Small intestine (tissue), 7 donors: ENCODE results near the gene CDKAL1. TPM values are rescaled to one million over a fixed set of nuclear protein-coding genes. Genes with fewer than 3 reads are reported as not detected.
"Not testable (repeated sequence)": the region's sequence is repeated elsewhere in the genome, so short reads cannot be mapped to it uniquely, and the experiment has no call there.

ENCODE experiments used
- DNase-seq, 2 donors: peaks; one replicate each; pipeline versions ENCODE4 v3.0.0 to v3.0.0-alpha.2; 2013
- FAIRE-seq: peaks from 2 replicates; lab custom pipeline; 2012; peaks lifted over from hg19 to GRCh38; lab: Jason Lieb, UNC
- H3K27ac ChIP-seq, 3 donors: one replicate each; pipeline ENCODE4 v1.5.1; 2013; ENCODE audit warnings: low read length in 2 of 3, mild to moderate bottlenecking in 2 of 3, control low read depth in 1 of 3, inconsistent platforms in 1 of 3, low read depth in 1 of 3, moderate library complexity in 1 of 3
- H3K27me3 ChIP-seq, 3 donors: one replicate each; pipeline ENCODE4 v1.6.1; 2013; ENCODE audit warnings: low read length in 3 of 3, inconsistent platforms in 1 of 3; ENCODE audit not compliant: control insufficient read depth in 3 of 3, insufficient read depth in 3 of 3
- H3K36me3 ChIP-seq, 3 donors: one replicate each; pipeline ENCODE4 v1.6.1; 2013; ENCODE audit warnings: low read length in 3 of 3, inconsistent platforms in 1 of 3, low read depth in 1 of 3, mild to moderate bottlenecking in 1 of 3, moderate library complexity in 1 of 3; ENCODE audit not compliant: control insufficient read depth in 3 of 3, insufficient read depth in 2 of 3
- H3K4me1 ChIP-seq, 3 donors: one replicate each; pipeline ENCODE4 v1.6.1; 2013; ENCODE audit warnings: low read length in 2 of 3, inconsistent platforms in 1 of 3, low read depth in 1 of 3, mild to moderate bottlenecking in 1 of 3, moderate library complexity in 1 of 3; ENCODE audit not compliant: control insufficient read depth in 3 of 3, insufficient read depth in 2 of 3
- H3K4me3 ChIP-seq, 3 donors: one replicate each; pipeline ENCODE4 v1.5.1; 2013; ENCODE audit warnings: low read length in 3 of 3, control low read depth in 1 of 3, inconsistent platforms in 1 of 3, low read depth in 1 of 3, mild to moderate bottlenecking in 1 of 3, moderate library complexity in 1 of 3
- H3K9me3 ChIP-seq, 2 donors: one replicate each; pipeline ENCODE4 v1.6.1; 2013; ENCODE audit warnings: low read depth in 1 of 2, low read length in 1 of 2; ENCODE audit not compliant: control insufficient read depth in 2 of 2, insufficient read depth in 1 of 2
- WGBS, 3 donors: extraction: QIAGEN DNeasy Blood & Tissue Kit; methylation state at CpG; one replicate each; pipeline ENCODE4 v1.1.7; 2013; 5-methylcytosine and 5-hydroxymethylcytosine counted together
- polyA plus RNA-seq, 4 donors: library from polyadenylated mRNA; stranded (reverse) in 3 of 4; unstranded in 1 of 4; fragments of 200-250 nt in 3 of 4; fragments of 120-200 nt in 1 of 4; gene quantifications; one replicate each; pipeline versions ENCODE4 v1.2.1 to v1.2.3, GENCODE V29; 2013
- donor health status: healthy with polysubstance abuse.
- donor health status: control.
- donor health status: control.
- donor health status: Bipolar disorder and iron deficiency.
- donor health status: healthy.

CDKAL1 gene
- polyA plus RNA-seq, 4 donors: 2.4 to 10.5 (median 4.1) TPM

DNA sequence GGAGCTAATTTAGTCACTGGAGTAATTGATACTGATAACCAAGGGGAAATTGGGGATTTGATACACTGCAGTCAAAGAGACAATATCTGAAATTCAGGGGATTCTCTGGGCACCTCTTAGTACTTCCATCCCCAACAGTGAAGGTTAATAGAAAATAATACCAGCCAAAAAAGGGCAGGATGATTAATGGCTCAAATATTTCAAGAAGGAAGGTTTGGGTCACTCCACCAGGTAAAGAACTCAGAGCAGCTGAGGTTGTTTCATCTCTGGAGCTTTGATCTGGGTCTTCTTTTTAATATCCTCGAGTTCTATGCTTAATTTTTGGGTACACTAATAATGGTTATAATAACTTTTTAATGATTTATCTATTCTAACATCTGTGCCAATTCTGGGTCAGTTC, 70.8 kb downstream of the CDKAL1 start:
- FAIRE-seq: no peak
- Histone ChIP-seq H3K27me3 (no peaks in the 10 kb centered on the region), H3K4me3 (no peak overlapping the region), H3K27ac (no peak overlapping the region), H3K4me1 (no peaks in the 10 kb centered on the region), H3K9me3 (no peaks in the 10 kb centered on the region), H3K36me3 (no peaks in the 10 kb centered on the region)
- DNase-seq: no peak
- WGBS, 3 donors: 69 to 88% (median 73%) methylated on average over 1 of the region's 1 CpG

DNA sequence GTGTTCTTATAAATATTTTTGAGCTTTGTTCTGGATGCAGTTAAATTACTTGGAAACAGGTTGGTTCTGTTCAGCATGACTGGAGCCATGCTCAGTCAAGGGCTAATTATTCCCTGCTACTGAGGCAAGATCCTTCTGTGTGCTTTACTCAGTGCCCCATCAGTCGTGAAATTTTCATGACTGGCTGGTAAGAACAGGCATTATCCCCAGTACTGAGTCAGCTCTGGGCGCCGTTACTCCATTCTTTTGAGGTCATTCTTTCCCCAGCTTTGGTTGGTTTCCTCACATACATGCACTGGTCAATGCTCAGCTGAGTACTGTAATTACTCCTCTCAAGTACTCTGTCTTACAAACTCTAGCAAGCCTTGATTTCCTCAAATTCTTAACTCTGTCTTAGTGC, 71.3 kb downstream of the CDKAL1 start:
- DNase-seq: no peak
- H3K36me3 ChIP-seq: no peaks in the 10 kb centered on the region
- WGBS, 3 donors: 62 to 100% (median 91%) methylated on average over 3 of the region's 3 CpGs
- H3K9me3 ChIP-seq: no peaks in the 10 kb centered on the region
- FAIRE-seq: no peak
- no peaks in the 10 kb centered on the region for H3K27me3 ChIP-seq
- H3K4me1 ChIP-seq: no peaks in the 10 kb centered on the region
- H3K4me3 ChIP-seq: no peak overlapping the region
- no peak overlapping the region for H3K27ac ChIP-seq

DNA sequence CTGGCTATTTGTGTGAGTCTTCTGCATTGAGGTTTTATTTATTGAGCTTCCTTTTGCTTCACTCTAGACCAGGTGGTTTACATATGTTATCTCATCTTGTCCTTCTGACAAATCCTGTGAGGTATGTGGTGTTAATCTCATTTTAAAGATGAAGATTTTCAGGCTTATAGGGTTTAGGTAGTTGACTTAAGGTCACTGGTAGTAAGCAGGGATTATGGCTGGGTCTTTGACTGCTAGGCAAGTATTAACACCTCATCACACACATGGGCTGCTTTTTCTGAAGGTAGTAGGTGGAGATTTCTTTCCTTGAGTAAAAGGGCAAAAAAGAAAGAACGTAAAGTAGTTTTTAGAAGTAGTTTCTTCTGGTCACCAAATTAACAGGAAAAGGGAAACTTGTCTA, 72.6 kb downstream of the CDKAL1 start:
- H3K4me3 ChIP-seq: no peak overlapping the region
- DNase-seq (no peak), FAIRE-seq (no peak)
- no peaks in the 10 kb centered on the region for H3K9me3 ChIP-seq
- no peaks in the 10 kb centered on the region for H3K36me3 ChIP-seq
- 84 to 100% (median 100%) methylated on average over 1 of the region's 1 CpG for WGBS, 3 donors
- no peaks in the 10 kb centered on the region for H3K4me1 ChIP-seq
- no peaks in the 10 kb centered on the region for H3K27me3 ChIP-seq
- no peak overlapping the region for H3K27ac ChIP-seq

DNA sequence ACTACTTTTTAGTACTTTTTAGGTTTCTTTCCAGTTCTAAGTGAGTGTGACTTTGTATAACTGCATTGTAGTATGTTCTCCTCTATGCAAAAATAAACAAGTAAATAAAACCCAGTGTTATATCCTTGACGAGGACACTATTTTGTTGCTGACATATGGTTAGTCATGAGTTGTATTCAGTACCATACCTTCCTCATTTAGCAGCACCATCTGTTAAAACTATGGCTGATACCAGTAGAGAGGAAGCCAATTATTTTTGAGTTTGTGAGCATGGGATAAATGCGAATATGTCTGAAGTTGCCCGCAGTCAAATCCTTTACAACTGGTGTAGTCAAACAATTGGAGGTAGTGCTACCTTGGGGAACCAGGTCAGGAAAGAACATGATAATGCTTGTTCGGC, 74.1 kb downstream of the CDKAL1 start:
- WGBS, 3 donors: 33 to 67% (median 54%) methylated on average over 4 of the region's 4 CpGs
- no peaks in the 10 kb centered on the region for H3K9me3 ChIP-seq
- H3K27me3 ChIP-seq: no peaks in the 10 kb centered on the region
- H3K4me3 ChIP-seq: no peak overlapping the region
- H3K36me3 ChIP-seq: no peaks in the 10 kb centered on the region
- H3K27ac ChIP-seq: no peak overlapping the region
- FAIRE-seq (no peak), DNase-seq (peak in 1 of 2 donors; percentile 3)
- H3K4me1 ChIP-seq: no peaks in the 10 kb centered on the region

DNA sequence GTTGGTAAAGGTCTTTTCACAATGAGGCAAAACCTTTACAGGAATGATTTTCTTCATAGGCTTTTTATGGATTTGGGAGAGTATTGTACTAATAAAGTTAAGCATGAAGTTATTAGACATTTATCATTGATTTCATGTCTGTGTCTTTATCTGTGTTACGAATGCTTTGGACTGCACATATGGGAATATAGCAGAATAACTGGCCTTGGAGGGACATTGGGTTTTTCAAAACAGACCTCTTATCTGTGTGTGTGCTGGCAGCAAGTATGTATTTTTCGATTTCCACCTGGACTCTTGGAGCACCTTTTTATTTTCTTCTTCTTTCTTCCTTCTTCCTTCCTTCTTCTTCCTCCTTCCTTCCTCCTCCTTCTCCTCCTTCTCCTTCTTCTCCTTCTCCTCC, 74.6 kb downstream of the CDKAL1 start:
- no peaks in the 10 kb centered on the region for H3K36me3 ChIP-seq
- no peaks in the 10 kb centered on the region for H3K4me1 ChIP-seq
- no peaks in the 10 kb centered on the region for H3K27me3 ChIP-seq
- FAIRE-seq: no peak
- 20 to 59% (median 38%) methylated on average over 2 of the region's 2 CpGs for WGBS, 3 donors
- DNase-seq: no peak
- H3K27ac ChIP-seq: no peak overlapping the region
- H3K9me3 ChIP-seq: no peaks in the 10 kb centered on the region
- no peak overlapping the region for H3K4me3 ChIP-seq

DNA sequence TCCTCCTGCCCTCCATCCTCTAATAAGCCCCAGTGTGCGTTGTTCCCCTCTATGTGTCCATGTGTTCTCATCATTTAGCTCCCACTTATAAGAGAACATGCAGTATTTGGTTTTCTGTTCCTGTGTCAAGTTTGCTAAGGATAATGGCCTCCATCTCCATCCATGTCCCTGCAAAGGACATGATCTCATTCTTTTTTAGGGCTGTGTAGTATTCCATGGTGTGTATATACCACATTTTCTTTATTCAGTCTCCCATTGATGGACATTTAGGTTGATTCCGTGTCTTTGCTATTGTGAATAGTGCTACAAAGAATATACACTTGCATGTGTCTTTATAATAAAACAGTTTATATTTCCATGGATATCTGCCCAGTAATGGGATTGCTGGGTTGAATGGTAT, 75.7 kb downstream of the CDKAL1 start:
- 96 to 99% (median 96%) methylated on average over 2 of the region's 2 CpGs for WGBS, 3 donors
- not testable (repeated sequence) for H3K27me3 ChIP-seq, H3K4me1 ChIP-seq, H3K4me3 ChIP-seq, DNase-seq, FAIRE-seq, H3K36me3 ChIP-seq, H3K27ac ChIP-seq, H3K9me3 ChIP-seq

DNA sequence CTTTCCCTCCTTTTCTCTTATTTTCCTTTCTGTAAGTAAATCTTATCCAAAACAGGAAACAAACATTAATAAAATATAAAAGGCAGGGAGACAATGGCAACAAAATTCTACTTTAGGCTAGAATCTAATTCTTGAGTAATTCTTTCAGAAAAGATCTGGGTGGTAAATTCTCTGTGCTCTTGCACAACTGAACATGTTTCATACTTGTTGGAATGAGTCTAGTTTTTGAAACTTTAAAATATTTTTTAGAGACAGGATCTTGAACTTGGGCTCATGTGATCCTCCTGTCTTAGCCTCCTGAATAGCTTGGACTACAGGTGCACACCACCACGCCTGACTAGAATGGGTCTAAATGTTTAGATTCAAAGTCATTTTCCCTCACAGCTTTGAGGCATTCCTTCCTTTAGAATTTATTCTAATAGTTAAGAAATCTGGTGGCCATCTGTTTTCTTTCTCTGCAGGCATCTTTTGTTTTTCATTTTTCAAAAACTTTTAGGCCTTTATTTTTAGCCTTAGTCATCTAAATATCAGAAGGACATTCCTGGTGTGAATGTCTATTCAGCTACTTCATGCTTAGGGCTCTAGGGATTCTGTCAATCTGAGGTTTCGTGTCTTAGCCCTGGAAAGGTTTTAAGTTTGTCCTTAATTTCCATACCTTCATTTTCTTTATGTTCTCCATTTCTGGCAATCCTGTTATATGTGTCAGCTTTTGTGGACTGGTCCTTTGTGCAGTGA, 76.5 kb downstream of the CDKAL1 start:
- Histone ChIP-seq H3K4me1 (no peaks in the 10 kb centered on the region), H3K9me3 (no peaks in the 10 kb centered on the region), H3K36me3 (no peaks in the 10 kb centered on the region), H3K27ac (no peak overlapping the region), H3K27me3 (no peaks in the 10 kb centered on the region), H3K4me3 (no peak overlapping the region)
- peak; percentile 15 for FAIRE-seq
- DNase-seq: no peak
- 95 to 100% (median 97%) methylated on average over 2 of the region's 2 CpGs for WGBS, 3 donors

DNA sequence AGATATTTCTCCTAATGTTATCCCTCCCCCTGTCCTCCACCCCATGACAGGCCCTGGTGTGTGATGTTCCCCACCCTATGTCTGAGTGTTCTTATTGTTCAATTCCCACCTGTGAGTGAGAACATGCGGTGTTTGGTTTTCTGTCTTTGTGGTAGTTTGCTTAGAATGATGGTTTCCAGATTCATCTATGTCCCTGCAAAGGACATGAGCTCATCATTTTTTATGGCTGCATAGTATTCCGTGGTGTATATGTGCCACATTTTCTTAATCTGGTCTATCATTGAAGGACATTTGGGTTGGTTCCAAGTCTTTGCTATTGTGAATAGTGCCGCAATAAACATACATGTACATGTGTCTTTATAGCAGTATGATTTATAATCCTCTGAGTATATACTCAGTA, 83.3 kb downstream of the CDKAL1 start:
- not testable (repeated sequence) for H3K4me3 ChIP-seq, H3K27me3 ChIP-seq, FAIRE-seq, DNase-seq, H3K9me3 ChIP-seq, H3K27ac ChIP-seq, H3K4me1 ChIP-seq, H3K36me3 ChIP-seq
- WGBS, 3 donors: 87 to 99% (median 96%) methylated on average over 3 of the region's 3 CpGs

DNA sequence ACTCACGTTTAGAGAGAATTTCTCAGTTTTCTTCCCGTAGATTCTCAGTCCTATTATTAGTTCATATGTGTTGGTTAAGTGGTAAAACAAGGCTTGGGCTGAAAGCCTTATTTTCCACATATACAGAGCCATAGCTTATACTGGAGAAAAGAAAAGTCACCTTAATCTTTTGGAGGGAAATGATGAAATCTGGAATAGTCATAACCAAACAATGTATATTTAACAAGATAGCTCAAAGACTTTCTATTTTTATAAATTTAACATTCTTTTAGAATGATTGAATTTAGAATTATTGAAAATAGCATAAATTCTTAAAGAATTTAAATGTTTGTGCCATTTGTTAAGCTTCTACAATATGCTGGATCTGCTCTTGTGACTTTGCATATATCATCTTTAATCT, 85.8 kb downstream of the CDKAL1 start:
- no peaks in the 10 kb centered on the region for H3K9me3 ChIP-seq
- H3K27me3 ChIP-seq: no peaks in the 10 kb centered on the region
- FAIRE-seq (no peak), DNase-seq (no peak)
- H3K36me3 ChIP-seq: peaks cover 0 to 2% (median 0%) of the 10 kb centered on the region in 3 donors
- H3K27ac ChIP-seq: no peak overlapping the region
- H3K4me3 ChIP-seq: no peak overlapping the region
- 88 to 89% (median 89%) methylated on average over 2 of the region's 2 CpGs for WGBS, 3 donors
- H3K4me1 ChIP-seq: no peaks in the 10 kb centered on the region
